H9 (cell line): ENCODE measurements around the gene FAM163B. TPM values are rescaled to one million over a fixed set of nuclear protein-coding genes. Genes with fewer than 3 reads are reported as not detected.

Experiments used
- DNase-seq: peaks from one replicate; pipeline ENCODE4 v3.0.0-alpha.2; 2017
- H2AFZ ChIP-seq: one replicate; pipeline ENCODE4 v1.6.1; 2013; ENCODE audit warnings: mild to moderate bottlenecking, low read length, control low read depth, moderate library complexity
- H2AK5ac ChIP-seq: 2 replicates; pipeline ENCODE4 v1.6.1; 2013; ENCODE audit warnings: low read length, control low read depth, mixed read lengths; ENCODE audit not compliant: insufficient read length
- H2BK120ac ChIP-seq: one replicate; pipeline ENCODE4 v1.6.1; 2013; ENCODE audit warnings: low read depth, mild to moderate bottlenecking, low read length, control low read depth, inconsistent platforms; ENCODE audit not compliant: poor library complexity, severe bottlenecking
- H2BK12ac ChIP-seq: 2 replicates; pipeline ENCODE4 v1.6.1; 2013; ENCODE audit warnings: low read length, control low read depth, mixed read lengths, low read depth; ENCODE audit not compliant: insufficient read length
- H2BK15ac ChIP-seq: 2 replicates; pipeline ENCODE4 v1.6.1; 2013; ENCODE audit warnings: low read depth, low read length, control low read depth
- H2BK20ac ChIP-seq: one replicate; pipeline ENCODE4 v1.6.1; 2013; ENCODE audit warnings: low read depth, mild to moderate bottlenecking, low read length, control low read depth, inconsistent platforms; ENCODE audit not compliant: poor library complexity, severe bottlenecking
- H2BK5ac ChIP-seq: 2 replicates; pipeline ENCODE4 v1.6.1; 2013; ENCODE audit warnings: low read length, control low read depth, mixed read lengths; ENCODE audit not compliant: insufficient read length
- H3K14ac ChIP-seq: 2 replicates; pipeline ENCODE4 v1.6.1; 2013; ENCODE audit warnings: low read length, control low read depth; ENCODE audit not compliant: insufficient read depth
- H3K18ac ChIP-seq: 2 replicates; pipeline ENCODE4 v1.6.1; 2013; ENCODE audit warnings: low read depth, mild to moderate bottlenecking, mixed read lengths, low read length, control low read depth; ENCODE audit not compliant: insufficient read length
- H3K23ac ChIP-seq: 2 replicates; pipeline ENCODE4 v1.6.1; 2013; ENCODE audit warnings: low read length, control low read depth, mixed read lengths, low read depth; ENCODE audit not compliant: insufficient read length
- H3K23me2 ChIP-seq: 2 replicates; pipeline ENCODE4 v1.6.1; 2013; ENCODE audit warnings: low read depth, mild to moderate bottlenecking, mixed read lengths, low read length, control low read depth; ENCODE audit not compliant: insufficient read length, poor library complexity, severe bottlenecking
- H3K27ac ChIP-seq: 2 replicates; pipeline ENCODE4 v1.5.1; 2013; ENCODE audit warnings: low read length, control low read depth, mixed read lengths, low read depth; ENCODE audit not compliant: insufficient read length
- H3K27me3 ChIP-seq: 2 replicates; pipeline ENCODE4 v1.6.1; 2013; ENCODE audit warnings: low read length, control low read depth, inconsistent platforms; ENCODE audit not compliant: insufficient read depth
- H3K4ac ChIP-seq: 2 replicates; pipeline ENCODE4 v1.6.1; 2013; ENCODE audit warnings: low read depth, mild to moderate bottlenecking, control low read depth, inconsistent platforms, low read length, moderate library complexity
- H3K4me1 ChIP-seq: 2 replicates; pipeline ENCODE4 v1.6.1; 2013; ENCODE audit warnings: low read length, control low read depth, inconsistent platforms; ENCODE audit not compliant: insufficient read depth
- H3K4me2 ChIP-seq: 2 replicates; pipeline ENCODE4 v1.6.1; 2013; ENCODE audit warnings: low read length, control low read depth, mixed read lengths; ENCODE audit not compliant: insufficient read length, insufficient read depth
- H3K56ac ChIP-seq: 2 replicates; pipeline ENCODE4 v1.6.1; 2013; ENCODE audit warnings: low read depth, mild to moderate bottlenecking, mixed read lengths, low read length, control low read depth; ENCODE audit not compliant: insufficient read length
- H3K79me1 ChIP-seq: 2 replicates; pipeline ENCODE4 v1.6.1; 2013; ENCODE audit warnings: low read depth, mild to moderate bottlenecking, moderate library complexity, low read length, control low read depth, inconsistent platforms; ENCODE audit not compliant: insufficient read depth, poor library complexity, severe bottlenecking
- H3K79me2 ChIP-seq: 2 replicates; pipeline ENCODE4 v1.6.1; 2013; ENCODE audit warnings: low read length, control low read depth, inconsistent platforms; ENCODE audit not compliant: insufficient read depth
- H3K9ac ChIP-seq: 2 replicates; pipeline ENCODE4 v1.6.1; 2013; ENCODE audit warnings: low read length, control low read depth, mixed read lengths; ENCODE audit not compliant: insufficient read length; ENCODE audit errors: extremely low read depth
- H3K9me3 ChIP-seq: one replicate; pipeline ENCODE4 v1.6.1; 2013; ENCODE audit warnings: low read depth, low read length, inconsistent platforms; ENCODE audit not compliant: control insufficient read depth
- H3T11ph ChIP-seq: one replicate; pipeline ENCODE4 v1.6.1; 2013; ENCODE audit warnings: mild to moderate bottlenecking, low read length, control low read depth, inconsistent platforms
- H4K20me1 ChIP-seq: one replicate; pipeline ENCODE4 v1.6.1; 2013; ENCODE audit not compliant: control insufficient read depth, insufficient read length, insufficient read depth
- H4K5ac ChIP-seq: 2 replicates; pipeline ENCODE4 v1.6.1; 2013; ENCODE audit warnings: low read depth, mild to moderate bottlenecking, mixed read lengths, low read length, control low read depth; ENCODE audit not compliant: insufficient read length
- H4K8ac ChIP-seq: replicated peaks from 2 replicates; pipeline ENCODE4 v1.6.1; 2013; ENCODE audit warnings: low read length, control low read depth, mixed read lengths, low read depth; ENCODE audit not compliant: insufficient read length
- H4K91ac ChIP-seq: 2 replicates; pipeline ENCODE4 v1.6.1; 2013; ENCODE audit warnings: low read depth, mild to moderate bottlenecking, moderate library complexity, mixed read lengths, low read length, control low read depth; ENCODE audit not compliant: insufficient read length
- H3K27ac Mint-ChIP-seq, 3 experiments: 2 replicates in 2 of 3; 3 replicates in 1 of 3; pipeline ENCODE4 v1.8.0; 2020 to 2021; ENCODE audit warnings: mixed read lengths in 3 of 3, mild to moderate bottlenecking in 1 of 3, moderate library complexity in 1 of 3
- H3K27me3 Mint-ChIP-seq: 2 replicates; pipeline ENCODE4 v1.8.0; 2021; ENCODE audit warnings: low read depth, mild to moderate bottlenecking, moderate library complexity, mixed read lengths
- H3K36me3 Mint-ChIP-seq, 3 experiments: 2 replicates in 2 of 3; 3 replicates in 1 of 3; pipeline ENCODE4 v1.8.0; 2020 to 2021; ENCODE audit warnings: low read depth in 3 of 3, mixed read lengths in 3 of 3; ENCODE audit not compliant: insufficient read depth in 1 of 3
- H3K4me1 Mint-ChIP-seq, 2 experiments: 2 replicates each; pipeline ENCODE4 v1.8.0; 2020; ENCODE audit warnings: mixed read lengths in 2 of 2
- H3K4me3 Mint-ChIP-seq, 2 experiments: 2 replicates in 1 of 2; 3 replicates in 1 of 2; pipeline ENCODE4 v1.8.0; 2020 to 2021; ENCODE audit warnings: mild to moderate bottlenecking in 2 of 2, mixed read lengths in 2 of 2, moderate library complexity in 1 of 2
- H3K9me3 Mint-ChIP-seq, 2 experiments: 2 replicates in 1 of 2; 3 replicates in 1 of 2; pipeline ENCODE4 v1.8.0; 2020; ENCODE audit warnings: mild to moderate bottlenecking in 2 of 2, mixed read lengths in 2 of 2, moderate library complexity in 1 of 2
- WGBS: extraction: QIAGEN DNeasy Blood & Tissue Kit; methylation state at CpG from one replicate; pipeline ENCODE4 v1.1.7; 2013; ENCODE audit warnings: missing lambda C conversion rate, low lambda C conversion rate, mixed read lengths; ENCODE audit not compliant: insufficient read length; ENCODE audit errors: extremely low coverage; 5-methylcytosine and 5-hydroxymethylcytosine counted together
- total RNA-seq: library from RNA; stranded (reverse); gene quantifications from 2 replicates; pipeline ENCODE4 v1.2.1, GENCODE V29; 2021
- TF ChIP-seq, protein P1 (sequence below): fragments of 200-600 bp; sonication (generic); conservative IDR thresholded peaks from 3 replicates; pipeline ENCODE4 v1.8.0; 2021; ENCODE audit warnings: antibody characterized with exemption, mild to moderate bottlenecking

FAM163B gene
- total RNA-seq, 1 experiment from 2014 or later, result 0.39 TPM

DNA sequence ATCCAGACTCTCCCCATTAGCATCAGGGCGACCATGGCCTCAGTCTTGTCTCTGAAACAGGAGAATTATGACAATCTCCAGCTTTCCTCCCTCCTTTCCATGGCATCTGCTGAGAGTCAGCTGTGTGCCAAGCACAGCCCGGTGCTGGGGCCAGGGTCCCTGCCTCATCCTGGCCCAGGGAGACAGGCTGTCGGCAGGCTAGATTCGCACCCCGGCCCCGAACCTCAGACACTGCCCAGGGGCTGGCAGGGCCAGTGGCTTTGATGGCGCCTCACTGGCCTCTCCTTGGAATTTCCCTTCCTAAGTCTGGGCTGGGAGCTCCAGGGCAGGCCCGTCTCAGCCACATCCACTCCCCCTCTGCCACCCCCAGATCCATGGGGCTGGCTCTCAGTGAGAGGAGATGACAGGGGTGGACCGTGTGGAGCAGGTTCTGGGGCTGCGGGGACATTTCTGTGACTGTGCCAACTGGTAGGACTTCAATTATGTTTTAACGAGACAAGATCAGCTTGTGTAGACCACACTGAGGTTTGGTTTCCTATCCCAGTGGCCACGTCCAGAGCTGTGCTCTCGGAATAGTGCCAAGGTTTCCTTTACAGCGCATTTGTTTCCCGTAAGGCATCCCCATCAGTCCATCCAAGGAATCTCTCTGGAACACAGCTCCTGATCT lies 15.5 kb downstream of the FAM163B start:
- Histone ChIP-seq H3K23me2 (no peaks in the 10 kb centered on the region), H2AK5ac (no peak overlapping the region), H2AFZ (no peak overlapping the region), H2BK12ac (no peak overlapping the region), H3T11ph (no peak overlapping the region), H3K27me3 (no peaks in the 10 kb centered on the region), H2BK120ac (no peak overlapping the region), H3K9ac (no peak overlapping the region), H3K4me1 (no peaks in the 10 kb centered on the region), H3K56ac (no peak overlapping the region), H4K8ac (no peak overlapping the region), H3K79me1 (no peaks in the 10 kb centered on the region), H3K79me2 (no peaks in the 10 kb centered on the region), H4K5ac (no peak overlapping the region), H2BK15ac (no peak overlapping the region), H4K91ac (no peak overlapping the region), H3K9me3 (peaks cover 4% of the 10 kb centered on the region), H3K18ac (no peak overlapping the region), H3K4ac (no peak overlapping the region), H2BK20ac (no peak overlapping the region), H3K23ac (no peak overlapping the region), H2BK5ac (no peak overlapping the region), H3K14ac (no peak overlapping the region; the same call in 1 of the 2 replicates), H3K27ac (no peak overlapping the region), H4K20me1 (no peaks in the 10 kb centered on the region), H3K4me2 (no peak overlapping the region)
- peaks cover 3 to 10% (median 10%) of the 10 kb centered on the region in 3 experiments; a peak in 6 of 7 replicates for H3K36me3 Mint-ChIP-seq
- DNase-seq, result no peak
- no CpG with 5 or more reads among the region's 15 CpGs for WGBS
- peaks cover 22% of the 10 kb centered on the region in 2 experiments for H3K9me3 Mint-ChIP-seq
- H3K27ac Mint-ChIP-seq, result no peak overlapping the region; a peak in 1 of 7 replicates
- H3K27me3 Mint-ChIP-seq, result peaks cover 18% of the 10 kb centered on the region
- H3K4me3 Mint-ChIP-seq, result no peak overlapping the region
- peaks cover 0 to 2% of the 10 kb centered on the region in 2 experiments; a peak in 1 of 4 replicates for H3K4me1 Mint-ChIP-seq
- TF ChIP-seq, protein P1, sequence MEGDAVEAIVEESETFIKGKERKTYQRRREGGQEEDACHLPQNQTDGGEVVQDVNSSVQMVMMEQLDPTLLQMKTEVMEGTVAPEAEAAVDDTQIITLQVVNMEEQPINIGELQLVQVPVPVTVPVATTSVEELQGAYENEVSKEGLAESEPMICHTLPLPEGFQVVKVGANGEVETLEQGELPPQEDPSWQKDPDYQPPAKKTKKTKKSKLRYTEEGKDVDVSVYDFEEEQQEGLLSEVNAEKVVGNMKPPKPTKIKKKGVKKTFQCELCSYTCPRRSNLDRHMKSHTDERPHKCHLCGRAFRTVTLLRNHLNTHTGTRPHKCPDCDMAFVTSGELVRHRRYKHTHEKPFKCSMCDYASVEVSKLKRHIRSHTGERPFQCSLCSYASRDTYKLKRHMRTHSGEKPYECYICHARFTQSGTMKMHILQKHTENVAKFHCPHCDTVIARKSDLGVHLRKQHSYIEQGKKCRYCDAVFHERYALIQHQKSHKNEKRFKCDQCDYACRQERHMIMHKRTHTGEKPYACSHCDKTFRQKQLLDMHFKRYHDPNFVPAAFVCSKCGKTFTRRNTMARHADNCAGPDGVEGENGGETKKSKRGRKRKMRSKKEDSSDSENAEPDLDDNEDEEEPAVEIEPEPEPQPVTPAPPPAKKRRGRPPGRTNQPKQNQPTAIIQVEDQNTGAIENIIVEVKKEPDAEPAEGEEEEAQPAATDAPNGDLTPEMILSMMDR, result no peak
